Mucosa of gallbladder (tissue), 1 donor: Measurements from ENCODE around the gene CNGA1. TPM values are rescaled to one million over a fixed set of nuclear protein-coding genes. Genes with fewer than 3 reads are reported as not detected.

Source experiments
- DNase-seq: peaks from one replicate; pipeline ENCODE4 v3.0.0-alpha.2; 2020; ENCODE audit warnings: low spot score
- total RNA-seq: library from RNA; stranded (reverse); gene quantifications from one replicate; pipeline ENCODE4 v1.2.1, GENCODE V29; 2021
- donor health status: DM: no; HTN: no; CAD: no.

Gene CNGA1
- total RNA-seq, 1 donor from 2014 or later = 3.3 TPM

- no peak for DNase-seq
Measured at GRCh38 chr4:47899639-47900038, 116.8 kb downstream of the CNGA1 start.

- no peak for DNase-seq
Measured at GRCh38 chr4:47891928-47892327, 124.6 kb downstream of the CNGA1 start.

Other genes starting within 250 kb of the CNGA1 start
- gene CORIN, start 178.6 kb downstream of the CNGA1 start, total RNA-seq = 6.6 TPM
- 10.6 TPM for gene NFXL1, start 102.1 kb downstream of the CNGA1 start, total RNA-seq
- gene NIPAL1, start 91 bp upstream of the CNGA1 start, total RNA-seq = 9.2 TPM
- 0.86 TPM for gene TXK, start 117.6 kb upstream of the CNGA1 start, total RNA-seq